MCF 10A (cell line): ENCODE results near the gene KCTD18. TPM values are rescaled to one million over a fixed set of nuclear protein-coding genes. Genes with fewer than 3 reads are reported as not detected.

Experiments
- BruUV-seq: library from RNA; stranded (reverse); fragments of 400-500 nt; replicated peaks from 2 replicates; lab custom pipeline; 2021; lab: Mats Ljungman, UMichigan
- CTCF ChIA-PET: fragments of 300-600 bp; sonication (Branson Sonifier 250); formaldehyde crosslinking; extraction: SDS; loops from one replicate; lab custom pipeline; 2021; ENCODE audit warnings: antibody characterized with exemption, inconsistent platforms; lab: Yijun Ruan, JAX
- POLR2A ChIA-PET: fragments of 300-600, 350-650 bp; sonication (Branson Sonifier 250); formaldehyde crosslinking; extraction: SDS; loops from one replicate; lab custom pipeline; 2020; ENCODE audit warnings: antibody characterized with exemption, inconsistent platforms; lab: Yijun Ruan, JAX
- DNase-seq: peaks from one replicate; pipeline ENCODE4 v3.0.0-alpha.2; 2018; ENCODE audit not compliant: unreplicated experiment
- H3K27ac Mint-ChIP-seq: one replicate; pipeline ENCODE4 v1.8.0; 2022; ENCODE audit warnings: mild to moderate bottlenecking, low read depth, mixed read lengths; ENCODE audit not compliant: unreplicated experiment
- H3K27me3 Mint-ChIP-seq: one replicate; pipeline ENCODE4 v1.8.0; 2022; ENCODE audit warnings: mixed read lengths; ENCODE audit not compliant: insufficient read depth, unreplicated experiment
- H3K36me3 Mint-ChIP-seq: one replicate; pipeline ENCODE4 v1.8.0; 2022; ENCODE audit warnings: mild to moderate bottlenecking, moderate library complexity, mixed read lengths; ENCODE audit not compliant: insufficient read depth, unreplicated experiment
- H3K4me1 Mint-ChIP-seq: one replicate; pipeline ENCODE4 v1.8.0; 2022; ENCODE audit warnings: mixed read lengths; ENCODE audit not compliant: insufficient read depth, unreplicated experiment
- H3K4me3 Mint-ChIP-seq: one replicate; pipeline ENCODE4 v1.8.0; 2022; ENCODE audit warnings: mild to moderate bottlenecking, moderate library complexity, mixed read lengths; ENCODE audit not compliant: unreplicated experiment
- H3K9me3 Mint-ChIP-seq: one replicate; pipeline ENCODE4 v1.8.0; 2022; ENCODE audit warnings: mixed read lengths; ENCODE audit not compliant: unreplicated experiment
- intact Hi-C: fragments of 100-400 bp; cut with micrococcal nuclease; formaldehyde crosslinking; loops from 2 replicates; pipeline ENCODE4 v1.14.1; 2022
- total RNA-seq: library from RNA; stranded (reverse); gene quantifications from 2 replicates; pipeline ENCODE4 v1.2.3, GENCODE V29; 2022
- TF ChIP-seq, protein P1 (sequence below): fragments of 200-600 bp; IDR thresholded peaks from one replicate; pipeline ENCODE4 v1.8.0; 2022; ENCODE audit warnings: antibody characterized with exemption, mild to moderate bottlenecking; ENCODE audit not compliant: unreplicated experiment

The KCTD18 gene
- total RNA-seq, 1 experiment from 2014 or later, result 13.5 TPM

DNA sequence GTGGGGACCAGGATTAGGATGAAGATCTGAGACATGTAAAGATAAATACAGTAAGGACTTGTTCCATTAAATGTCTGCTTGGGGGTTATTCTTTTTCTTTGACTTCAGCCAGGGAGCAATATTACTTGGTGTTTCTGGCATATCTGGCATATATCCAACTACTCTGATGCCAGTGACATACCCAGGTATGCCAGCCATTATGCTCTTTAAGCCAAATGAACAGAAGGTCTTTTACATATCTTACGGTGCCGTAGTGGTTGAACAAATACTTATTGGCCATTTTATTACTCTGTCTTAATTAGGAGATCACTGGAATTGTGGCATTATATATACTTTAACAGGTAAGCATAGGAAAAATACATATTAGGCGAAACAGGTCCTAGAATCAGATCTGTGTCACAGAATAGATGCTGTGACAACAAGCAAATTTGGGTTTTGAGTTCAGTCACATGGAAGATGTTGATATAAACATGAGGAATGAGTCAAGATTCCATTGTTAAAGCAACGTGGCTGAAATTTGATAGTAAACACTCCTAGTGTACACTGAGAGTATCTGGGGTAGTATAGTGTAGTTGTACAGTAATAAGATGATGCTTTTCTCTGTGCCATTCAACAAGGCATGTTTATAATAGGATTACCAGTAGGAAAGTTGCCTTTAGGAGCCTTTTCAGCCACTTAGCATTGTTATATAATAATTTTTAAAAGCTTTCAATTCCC is 62.6 kb downstream of the KCTD18 start:
- CTCF ChIA-PET, result interaction anchor here (0.6 kb wide), 1 partner anchor 24 kb away, joined by 4 read pairs; no protein-coding TSS in a partner anchor
- Mint-ChIP-seq H3K27ac (no peak overlapping the region), H3K36me3 (peaks cover 24% of the 10 kb centered on the region), H3K9me3 (no peaks in the 10 kb centered on the region), H3K27me3 (no peaks in the 10 kb centered on the region), H3K4me3 (no peak overlapping the region), H3K4me1 (no peaks in the 10 kb centered on the region)
- intact Hi-C loops, result no loop called here
- no peak for DNase-seq
- POLR2A ChIA-PET, result no interaction called here
- no TSS peak for BruUV-seq
- TF ChIP-seq, protein P1, sequence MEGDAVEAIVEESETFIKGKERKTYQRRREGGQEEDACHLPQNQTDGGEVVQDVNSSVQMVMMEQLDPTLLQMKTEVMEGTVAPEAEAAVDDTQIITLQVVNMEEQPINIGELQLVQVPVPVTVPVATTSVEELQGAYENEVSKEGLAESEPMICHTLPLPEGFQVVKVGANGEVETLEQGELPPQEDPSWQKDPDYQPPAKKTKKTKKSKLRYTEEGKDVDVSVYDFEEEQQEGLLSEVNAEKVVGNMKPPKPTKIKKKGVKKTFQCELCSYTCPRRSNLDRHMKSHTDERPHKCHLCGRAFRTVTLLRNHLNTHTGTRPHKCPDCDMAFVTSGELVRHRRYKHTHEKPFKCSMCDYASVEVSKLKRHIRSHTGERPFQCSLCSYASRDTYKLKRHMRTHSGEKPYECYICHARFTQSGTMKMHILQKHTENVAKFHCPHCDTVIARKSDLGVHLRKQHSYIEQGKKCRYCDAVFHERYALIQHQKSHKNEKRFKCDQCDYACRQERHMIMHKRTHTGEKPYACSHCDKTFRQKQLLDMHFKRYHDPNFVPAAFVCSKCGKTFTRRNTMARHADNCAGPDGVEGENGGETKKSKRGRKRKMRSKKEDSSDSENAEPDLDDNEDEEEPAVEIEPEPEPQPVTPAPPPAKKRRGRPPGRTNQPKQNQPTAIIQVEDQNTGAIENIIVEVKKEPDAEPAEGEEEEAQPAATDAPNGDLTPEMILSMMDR, result no peak

DNA sequence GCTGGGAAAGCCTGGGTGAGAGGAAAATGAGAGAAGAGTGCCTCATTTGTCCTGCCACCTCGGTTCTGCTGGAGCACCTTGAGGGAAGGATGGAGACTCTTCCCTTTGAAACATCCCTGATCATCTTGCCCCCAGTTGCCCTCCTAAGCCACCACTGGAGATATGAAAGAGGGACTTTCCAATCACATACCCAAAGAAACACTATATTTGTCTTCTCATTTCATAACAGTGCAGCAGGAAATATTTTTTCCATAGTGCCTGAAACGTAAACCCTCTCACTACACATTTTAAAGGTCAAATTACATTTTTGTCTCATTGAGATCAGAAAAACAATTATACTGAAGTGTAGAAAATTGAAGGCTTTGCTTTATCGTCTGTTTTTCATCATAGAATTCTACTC is 63.3 kb downstream of the KCTD18 start:
- Mint-ChIP-seq H3K9me3 (no peaks in the 10 kb centered on the region), H3K27me3 (no peaks in the 10 kb centered on the region), H3K36me3 (peaks cover 24% of the 10 kb centered on the region), H3K27ac (no peak overlapping the region), H3K4me1 (no peaks in the 10 kb centered on the region), H3K4me3 (no peak overlapping the region)
- no peak for DNase-seq
- intact Hi-C loops, result no loop called here
- TF ChIP-seq, protein P1, result no peak
- POLR2A ChIA-PET, result no interaction called here
- no TSS peak for BruUV-seq
- CTCF ChIA-PET, result no interaction called here

DNA sequence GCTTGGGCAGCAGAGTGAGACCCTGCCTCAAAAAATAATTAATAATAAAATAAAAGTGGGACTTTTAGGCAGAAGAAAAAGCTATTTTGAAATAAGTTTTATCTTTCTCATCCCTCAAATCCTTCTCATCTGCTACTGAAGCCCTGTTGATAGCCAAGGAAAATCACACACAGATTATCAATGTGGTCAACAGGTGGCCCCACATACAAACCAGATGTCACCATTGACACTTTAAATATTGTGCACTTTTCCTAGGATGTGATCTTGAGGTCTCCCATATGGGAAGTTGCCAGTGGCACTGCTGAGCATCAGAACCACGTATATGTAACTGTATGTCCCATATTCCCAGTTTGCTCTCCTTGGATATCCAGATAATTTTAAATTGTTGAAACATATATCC is 64.6 kb downstream of the KCTD18 start:
- intact Hi-C loops, result no loop called here
- CTCF ChIA-PET, result interaction anchor here (1.0 to 2.6 kb wide), 2 partner anchors 15 to 465 kb away, joined by 4 to 7 read pairs; no protein-coding TSS in a partner anchor

DNA sequence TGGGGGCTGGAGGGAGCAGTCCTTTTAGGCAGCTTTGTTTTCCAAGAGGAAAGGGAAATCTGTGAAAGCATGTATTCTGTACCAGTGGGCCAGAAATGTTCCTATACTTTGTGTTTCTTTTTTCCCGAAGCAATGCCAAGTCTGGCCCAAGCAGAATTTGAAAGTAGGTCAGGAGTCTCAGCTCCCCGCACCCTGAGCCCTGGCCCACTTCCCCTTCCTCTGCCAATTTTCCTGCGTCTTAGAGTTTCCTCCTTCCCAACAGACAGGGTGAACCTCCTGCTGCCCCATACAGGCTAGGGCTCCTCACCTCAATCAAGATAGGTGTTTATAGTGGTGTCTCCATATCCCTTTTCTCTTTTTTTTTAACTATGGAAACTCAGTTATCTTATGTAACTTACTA is 65.3 kb downstream of the KCTD18 start:
- no peak for DNase-seq
- intact Hi-C loops, result no loop called here
- BruUV-seq, result no TSS peak
- Mint-ChIP-seq H3K27ac (no peak overlapping the region), H3K27me3 (no peaks in the 10 kb centered on the region), H3K36me3 (peaks cover 38% of the 10 kb centered on the region), H3K4me1 (no peaks in the 10 kb centered on the region), H3K4me3 (no peak overlapping the region), H3K9me3 (no peaks in the 10 kb centered on the region)
- TF ChIP-seq, protein P1, result no peak
- ChIA-PET CTCF (interaction anchor here (0.7 to 2.6 kb wide), 4 partner anchors 12 to 465 kb away, joined by 3 to 7 read pairs (median 4); no protein-coding TSS in a partner anchor), POLR2A (interaction anchor here (0.6 kb wide), 1 partner anchor 519 kb away, joined by 3 read pairs; no protein-coding TSS in a partner anchor)

More for the DNA sequence above, 64.6 kb downstream of the KCTD18 start:
- Mint-ChIP-seq H3K4me3 (no peak overlapping the region), H3K36me3 (peaks cover 32% of the 10 kb centered on the region), H3K27ac (no peak overlapping the region), H3K27me3 (no peaks in the 10 kb centered on the region), H3K4me1 (no peaks in the 10 kb centered on the region), H3K9me3 (no peaks in the 10 kb centered on the region)
- DNase-seq, result no peak
- TF ChIP-seq, protein P1, result no peak
- POLR2A ChIA-PET, result interaction anchor here (0.6 to 0.7 kb wide), 3 partner anchors 39 to 290 kb away, joined by 3 to 4 read pairs (median 3); no protein-coding TSS in a partner anchor
- no TSS peak for BruUV-seq
